Kidney capillary endothelial cell (primary cell): Measurements from ENCODE around the gene ENO1.
"Not testable (repeated sequence)": the region's sequence is repeated elsewhere in the genome, so short reads cannot be mapped to it uniquely, and the experiment has no call there.

Experiments used
- DNase-seq: peaks from one replicate; pipeline ENCODE4 v3.0.0-alpha.2; 2018; ENCODE audit warnings: low spot score

ENO1 gene

GRCh38 chr1:8896775-8897174, 18.3 kb upstream of the ENO1 start:
- DNase-seq = not testable (repeated sequence)

DNA sequence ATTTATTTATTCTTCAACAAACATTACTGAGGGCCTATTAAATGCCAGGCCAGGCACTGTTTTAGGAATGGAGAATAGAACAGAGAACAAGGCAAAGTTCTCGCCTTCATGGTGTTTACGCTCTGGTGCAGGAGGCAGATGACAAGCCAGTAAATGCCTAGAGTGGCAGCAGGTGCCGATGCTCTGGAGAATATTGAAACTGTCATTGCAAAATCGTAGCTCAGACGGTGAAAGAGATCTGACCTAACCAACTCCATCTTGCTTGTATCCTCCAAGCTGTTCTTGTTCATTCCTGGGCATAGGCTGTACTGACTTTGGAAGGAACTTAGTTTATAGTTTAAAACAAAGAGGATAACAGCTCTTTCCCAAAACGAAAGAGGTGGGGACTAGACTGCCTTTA, 13.5 kb upstream of the ENO1 start:
- no peak for DNase-seq

DNA sequence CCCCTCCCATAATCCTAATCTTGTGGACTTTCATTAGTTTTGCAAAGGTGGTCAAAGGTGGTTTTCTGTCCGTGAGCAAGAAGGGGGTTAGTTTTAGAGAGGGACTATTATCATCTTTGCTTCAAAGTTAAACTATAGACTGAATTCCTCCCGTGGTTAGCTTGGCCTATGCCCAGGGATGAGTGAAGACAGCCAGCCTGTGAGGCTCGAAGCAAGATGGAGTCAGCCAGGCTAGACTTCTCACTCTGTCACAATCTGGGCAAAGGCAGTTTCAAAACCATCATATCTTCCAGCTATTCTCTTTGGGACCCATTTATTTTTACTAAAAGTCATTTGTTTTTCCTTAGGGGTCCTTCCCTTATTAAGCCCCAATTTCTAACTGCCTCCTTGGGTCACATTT, 12.9 kb upstream of the ENO1 start:
- DNase-seq = no peak

DNA sequence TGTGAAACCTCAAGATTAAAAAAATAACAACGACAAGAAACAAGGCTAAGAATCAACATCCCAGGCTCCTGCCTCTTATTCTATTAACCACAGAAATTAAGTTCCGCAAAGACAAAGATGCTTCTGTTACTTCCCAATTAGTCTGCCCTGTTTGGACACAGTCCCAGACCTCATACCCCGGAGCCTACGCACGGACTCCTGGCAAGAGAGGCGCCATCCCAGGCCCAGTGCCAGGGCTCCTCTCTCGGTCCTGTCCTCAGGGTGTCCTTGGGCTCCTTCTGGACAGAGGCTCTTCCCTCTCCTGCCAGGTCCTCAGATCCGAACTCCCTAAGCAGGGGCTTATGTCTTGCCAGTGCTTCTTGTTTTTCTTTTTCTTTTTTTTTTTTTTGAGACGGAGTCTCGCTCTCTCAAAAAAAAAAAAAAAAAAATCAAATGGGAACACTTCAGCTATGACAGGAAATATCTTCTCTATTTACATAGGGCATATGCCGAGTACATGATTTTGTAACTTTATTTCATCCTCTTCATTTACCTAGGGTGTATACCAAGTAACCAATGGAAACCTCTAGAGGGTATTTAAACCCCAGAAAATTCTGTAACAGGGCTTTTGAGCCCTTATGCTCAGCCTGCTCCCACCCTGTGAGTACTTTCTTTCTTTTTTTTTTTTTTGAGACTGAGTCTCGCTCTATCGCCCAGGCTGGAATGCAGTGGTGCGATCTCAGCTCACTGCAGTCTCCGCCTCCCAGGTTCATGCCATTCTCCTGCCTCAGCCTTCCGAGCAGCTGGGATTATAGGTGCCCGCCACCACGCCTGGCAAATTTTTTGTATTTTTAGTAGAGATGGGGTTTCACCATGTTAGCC, 11.7 kb upstream of the ENO1 start:
- DNase-seq = no peak

DNA sequence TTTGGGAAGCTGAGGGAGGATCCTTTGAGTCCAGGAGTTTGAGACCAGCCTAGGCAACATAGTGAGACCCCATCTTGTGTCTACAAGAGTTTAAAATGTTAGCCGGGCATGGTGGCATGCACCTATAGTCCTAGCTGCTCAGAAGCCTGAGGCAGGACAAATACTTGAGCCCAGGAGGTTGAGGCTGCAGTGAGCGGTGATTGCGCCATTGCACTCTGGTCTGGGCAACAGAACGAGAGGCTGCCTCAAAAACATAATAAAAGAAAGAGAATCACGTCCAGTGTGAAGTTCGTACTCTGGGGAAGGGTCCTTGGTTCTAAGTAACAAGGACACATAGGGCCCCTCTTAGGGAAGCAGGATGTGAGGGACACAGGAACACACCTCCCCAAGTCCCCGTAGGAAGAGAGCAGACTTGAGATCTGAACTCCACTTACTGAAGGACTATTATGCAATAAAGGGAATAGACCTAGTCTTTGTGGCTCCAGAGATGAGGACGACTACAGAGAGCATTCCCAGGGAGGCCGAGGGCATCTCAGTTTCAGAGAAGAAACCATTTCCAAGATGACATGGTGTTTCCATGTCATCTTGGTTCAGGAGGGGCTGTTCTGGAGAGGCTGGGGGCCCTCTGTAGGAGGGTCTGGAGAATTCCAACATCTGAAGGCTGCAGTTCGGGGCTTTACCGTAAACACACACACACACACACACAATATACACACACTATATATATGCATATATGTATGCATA, 10.8 kb upstream of the ENO1 start:
- DNase-seq = no peak

DNA sequence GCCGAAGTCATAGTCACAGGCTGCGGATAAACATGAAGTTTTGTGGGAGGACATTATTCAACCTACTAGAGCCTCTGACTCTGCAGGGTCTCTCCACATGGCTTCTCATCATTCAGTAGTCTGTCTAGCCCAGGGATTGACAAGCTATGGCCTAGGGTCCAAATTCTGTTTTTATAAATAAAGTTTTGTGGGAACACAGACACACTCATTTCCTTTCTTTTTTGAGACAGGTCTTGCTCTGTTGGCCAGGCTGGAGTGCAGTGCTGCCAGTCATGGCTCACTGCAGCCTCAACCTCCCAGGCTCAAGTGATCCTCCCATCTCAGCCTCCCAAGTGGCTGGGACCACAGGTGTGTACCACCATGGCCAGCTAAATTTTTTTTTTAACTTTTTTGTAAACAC, 8.1 kb upstream of the ENO1 start:
- no peak for DNase-seq

DNA sequence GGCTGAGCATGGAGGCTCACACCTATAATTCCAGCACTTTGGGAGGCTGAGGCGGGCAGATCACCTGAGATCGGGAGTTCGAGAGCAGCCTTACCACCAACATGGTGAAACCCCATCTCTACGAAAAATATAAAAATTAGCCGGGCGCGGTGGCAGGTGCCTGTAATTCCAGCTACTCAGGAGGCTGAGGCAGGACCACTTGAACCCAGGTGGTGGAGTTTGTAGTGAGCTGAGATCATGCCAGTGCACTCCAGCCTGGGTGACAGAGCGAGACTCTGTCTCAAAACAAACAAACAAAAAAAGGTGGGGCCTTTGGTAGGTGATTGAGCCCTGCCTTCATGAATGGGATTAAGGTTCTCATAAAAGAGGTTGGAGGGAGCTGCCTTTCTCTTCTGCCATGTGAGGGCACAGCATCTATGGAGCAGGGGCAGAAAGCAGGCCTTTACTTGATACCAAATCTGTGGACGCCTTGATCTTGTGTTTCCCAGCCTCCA, 7.6 kb upstream of the ENO1 start:
- not testable (repeated sequence) for DNase-seq

DNA sequence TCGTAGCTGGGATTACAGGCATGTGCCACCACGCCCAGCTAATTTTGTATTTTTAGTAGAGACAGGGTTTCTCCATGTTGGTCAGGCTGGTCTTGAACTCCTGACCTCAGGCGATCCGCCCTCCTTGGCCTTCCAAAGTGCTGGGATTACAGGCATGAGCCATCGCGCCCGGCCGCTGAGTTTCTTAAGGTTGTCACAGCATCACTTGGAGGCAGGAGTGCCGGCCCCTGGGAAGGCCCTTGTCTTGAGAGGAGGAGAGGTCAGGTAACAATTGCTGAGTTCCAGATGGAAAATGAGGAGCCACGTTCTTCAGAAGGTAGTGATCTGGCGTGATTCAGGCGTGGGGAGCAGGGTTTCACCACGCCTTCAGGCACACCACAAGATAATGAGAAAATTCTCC, 5.6 kb upstream of the ENO1 start:
- not testable (repeated sequence) for DNase-seq

DNA sequence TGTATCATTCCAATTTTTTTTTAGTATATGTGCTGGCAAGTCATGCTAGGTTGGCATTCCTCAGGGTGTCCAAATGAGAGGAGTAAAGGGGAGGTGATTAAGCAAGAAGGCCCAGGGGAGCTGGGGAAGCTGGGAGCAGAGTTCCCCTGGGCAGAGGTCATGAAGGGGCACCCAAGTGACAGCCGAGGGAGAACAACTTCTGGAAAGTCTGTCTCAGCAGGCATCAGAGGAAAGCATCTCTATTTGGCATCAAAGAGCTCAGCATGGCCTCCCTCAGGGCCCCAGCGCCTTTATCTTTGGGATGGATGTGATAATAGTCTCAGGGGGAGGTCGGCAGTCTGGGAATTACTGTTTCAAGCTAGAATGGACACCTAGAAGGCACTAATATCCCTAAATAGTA, 5.0 kb upstream of the ENO1 start:
- no peak for DNase-seq

- DNase-seq = no peak
Observed at GRCh38 chr1:8879922-8880676, 1.6 kb upstream of the ENO1 start.

DNA sequence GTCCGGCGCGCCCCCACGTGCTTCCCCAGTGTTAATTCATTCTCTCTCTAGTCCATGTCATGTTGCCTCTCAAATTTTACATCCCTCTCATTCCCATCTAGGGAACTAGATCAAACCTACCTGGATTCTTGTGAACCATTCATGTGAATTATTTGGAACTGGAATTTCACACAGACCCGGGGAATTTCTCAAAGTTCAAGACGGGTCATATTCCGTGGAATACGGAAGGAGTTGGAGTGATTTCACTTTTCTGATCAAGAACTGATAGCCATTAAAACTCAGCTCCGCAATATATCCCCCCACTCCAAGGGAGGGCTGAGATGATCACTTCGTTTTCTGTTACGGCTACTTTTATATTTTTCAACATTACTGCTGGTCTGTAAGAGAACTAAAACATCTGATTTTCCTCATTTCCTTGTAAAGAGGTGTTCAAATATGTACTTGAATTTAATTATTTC, 1.0 kb upstream of the ENO1 start:
- no peak for DNase-seq

DNA sequence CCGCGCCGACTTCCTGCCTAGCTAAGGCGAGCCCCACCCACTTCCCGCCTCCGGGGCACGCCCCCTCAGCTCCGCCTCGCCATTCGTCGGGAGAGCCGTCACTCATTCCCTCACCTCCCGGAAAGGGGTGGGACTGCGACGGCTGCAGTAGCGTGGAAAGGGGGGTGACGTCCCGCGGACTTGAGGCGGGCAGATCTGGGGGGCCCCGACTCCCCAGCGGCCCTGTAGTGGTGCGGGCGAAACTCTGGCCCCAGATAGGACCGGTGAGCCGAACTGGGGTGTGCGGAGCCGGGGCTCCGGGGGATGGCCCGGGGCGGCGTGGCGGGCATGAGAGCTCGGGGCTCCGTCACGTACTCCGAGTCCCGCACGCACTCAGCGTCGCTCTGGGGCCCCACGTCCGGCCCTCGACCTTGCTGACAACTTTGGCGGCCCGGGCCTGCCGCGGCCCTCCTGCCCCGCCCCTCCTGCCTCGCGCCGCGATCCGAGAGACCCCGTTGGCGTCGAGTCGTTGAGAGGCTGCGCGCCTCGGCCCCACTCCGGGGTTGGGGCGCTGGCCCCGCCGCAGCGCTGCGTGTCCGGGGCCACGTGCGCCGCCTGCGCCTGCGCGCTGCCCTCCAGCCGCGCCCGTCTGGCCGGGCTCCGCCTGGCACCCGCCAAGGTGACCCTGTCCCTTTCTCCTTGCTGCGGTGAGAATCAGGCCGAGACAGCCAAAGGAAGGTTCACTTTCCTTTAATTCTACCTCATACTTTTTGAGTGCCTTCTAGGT, 395 bp upstream of the ENO1 start:
- DNase-seq = peak; percentile 94

GRCh38 chr1:8876087-8876486, 2.4 kb downstream of the ENO1 start:
- no peak for DNase-seq

DNA sequence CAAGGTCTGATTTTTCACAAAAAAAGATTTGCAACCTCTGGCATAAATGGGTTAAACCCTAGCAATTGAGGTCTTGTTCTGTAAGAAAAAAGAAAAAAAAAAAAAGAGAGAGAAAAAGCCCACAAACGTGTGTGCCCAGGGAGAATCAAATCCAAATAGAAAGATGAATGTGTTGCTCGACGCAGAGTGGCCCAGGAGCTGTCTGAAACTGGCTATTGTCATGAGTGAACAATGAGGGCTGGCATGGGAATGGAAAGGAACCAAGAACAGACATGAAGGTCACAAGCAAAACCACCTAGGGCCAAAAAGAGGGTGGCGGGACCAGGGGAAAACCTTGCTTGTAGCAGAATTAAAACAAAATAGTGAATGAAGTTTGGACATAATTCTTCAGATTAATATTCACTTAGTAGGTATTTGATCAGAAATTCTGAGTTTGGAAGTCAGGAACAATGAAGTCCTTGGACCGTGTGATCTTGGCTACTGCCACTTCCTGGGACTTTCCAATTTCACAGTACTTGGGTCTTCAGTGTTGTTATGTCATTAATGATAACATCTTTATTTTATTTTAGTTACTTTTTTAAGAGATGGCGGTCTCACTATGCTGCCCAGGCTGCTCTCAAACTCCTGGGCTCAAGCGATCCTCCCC, 3.1 kb downstream of the ENO1 start:
- DNase-seq = no peak

DNA sequence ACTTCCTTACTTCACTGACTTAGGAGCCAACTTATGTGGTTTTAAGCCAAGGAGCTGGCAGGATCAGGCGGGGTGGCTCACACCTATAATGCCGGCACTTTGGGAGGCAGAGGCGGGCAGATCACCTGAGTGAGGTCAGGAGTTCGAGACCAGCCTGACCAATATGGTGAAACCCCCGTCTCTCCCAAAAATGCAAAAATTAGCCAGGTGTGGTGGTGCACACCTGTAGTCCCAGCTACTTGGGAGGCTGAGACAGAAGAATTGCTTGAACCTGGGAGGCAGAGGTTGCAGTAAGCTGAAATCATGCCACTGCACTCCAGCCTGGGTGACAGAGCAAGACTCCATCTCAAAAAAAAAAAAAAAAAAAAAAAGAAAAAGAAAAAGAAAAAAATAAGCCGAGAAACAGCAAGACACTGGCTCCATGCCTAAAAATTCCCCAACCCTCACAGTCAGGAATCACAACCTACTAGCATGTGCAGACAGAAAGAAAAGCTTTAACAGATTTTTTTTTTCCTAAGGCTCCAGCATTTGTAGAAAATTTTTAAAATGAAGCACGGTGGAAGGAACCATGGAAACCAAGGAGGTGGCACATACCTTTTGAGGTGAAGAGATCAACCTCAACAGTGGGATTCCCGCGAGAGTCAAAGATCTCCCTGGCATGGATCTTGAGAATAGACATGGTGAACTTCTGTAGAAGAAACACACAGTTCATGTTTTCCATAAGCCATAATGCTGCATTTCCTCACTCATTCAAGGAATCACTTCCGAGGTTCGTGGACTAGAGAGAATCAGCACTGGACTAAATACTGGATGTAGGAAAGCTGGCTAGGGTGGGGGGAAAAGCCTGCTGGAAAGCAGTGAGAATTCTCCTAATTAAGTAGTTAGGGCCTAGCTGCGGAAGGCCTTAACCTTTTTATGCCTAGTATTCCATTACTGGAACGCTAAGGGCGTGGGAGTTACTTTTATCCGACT, 4.0 kb downstream of the ENO1 start:
- DNase-seq = no peak

DNA sequence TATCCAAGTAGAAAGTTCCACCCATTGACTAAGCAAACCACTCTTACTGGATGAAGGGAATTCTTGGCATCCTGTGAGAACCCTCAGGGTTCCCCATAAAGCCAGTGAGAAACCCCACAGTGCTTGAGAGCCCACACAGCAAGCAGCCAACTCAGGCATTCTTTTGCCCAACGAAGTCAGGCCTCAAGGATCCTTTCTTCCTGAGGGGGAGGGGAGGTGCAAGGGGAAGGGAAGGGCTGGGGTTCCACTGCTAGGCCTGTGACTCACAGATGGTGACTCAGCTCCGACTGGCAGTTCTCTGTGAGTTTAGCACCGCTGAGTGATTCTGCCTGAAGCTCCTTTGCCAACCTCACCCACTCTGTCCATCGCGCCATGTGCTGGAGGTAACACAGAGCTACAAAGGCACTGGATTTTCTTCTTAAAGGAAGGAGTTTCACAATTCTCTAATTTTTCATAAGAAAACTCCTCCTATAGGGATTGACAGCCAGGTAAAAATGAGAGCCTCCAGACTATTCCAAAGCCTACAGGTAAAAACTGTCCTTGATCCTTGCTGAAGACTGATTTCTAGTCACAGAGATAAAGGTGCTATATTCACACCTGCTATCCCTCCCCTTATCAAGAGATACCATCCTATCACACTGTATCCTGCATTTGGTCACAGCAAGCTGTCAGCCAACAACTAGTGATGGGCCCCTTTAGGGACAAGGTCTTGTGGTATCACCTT, 4.8 kb downstream of the ENO1 start:
- DNase-seq = peak; percentile 97

GRCh38 chr1:8873001-8873400, 5.5 kb downstream of the ENO1 start:
- no peak for DNase-seq

DNA sequence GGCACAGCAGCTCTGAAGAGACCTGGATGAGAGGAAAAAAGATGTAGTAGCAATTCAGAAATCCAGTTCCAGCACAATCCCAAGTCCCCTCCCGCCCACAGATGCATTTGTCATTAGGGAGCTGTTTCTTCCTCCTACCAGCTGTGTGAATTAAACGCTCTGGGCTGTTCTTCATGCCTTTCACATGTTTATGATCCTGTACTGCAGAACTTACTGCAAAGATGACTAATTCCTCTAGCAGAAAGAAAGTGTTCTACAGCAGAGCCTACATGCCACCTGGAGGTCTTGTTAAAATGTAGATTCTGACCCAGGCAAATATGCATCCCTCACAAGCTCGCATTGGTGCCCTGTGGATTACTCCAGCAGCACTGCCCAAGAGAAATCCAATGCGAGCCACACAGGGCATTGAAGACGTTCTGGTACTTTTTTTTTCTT, 6.5 kb downstream of the ENO1 start:
- DNase-seq = no peak

DNA sequence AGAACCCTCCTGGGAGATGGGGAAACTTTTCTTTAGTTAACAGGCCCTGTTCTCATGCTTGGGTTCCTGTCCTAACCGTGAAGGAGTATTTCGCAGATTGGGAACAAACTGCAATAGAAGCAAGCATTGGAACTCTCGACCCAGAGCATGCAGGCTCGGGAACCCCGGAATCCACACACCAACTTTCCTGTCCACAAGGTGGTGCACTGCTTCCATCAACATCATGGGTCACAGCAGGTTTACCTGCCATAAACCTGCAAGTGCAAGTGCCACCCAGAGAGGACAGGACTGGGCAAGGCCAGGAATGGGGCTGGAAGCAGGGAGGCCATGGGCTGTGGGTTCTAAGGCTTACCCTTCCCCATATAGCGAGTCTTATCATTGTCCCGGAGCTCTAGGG, 6.9 kb downstream of the ENO1 start:
- no peak for DNase-seq
